ENCODE measurements around the gene ITGA7.

ITGA7 gene, protein sequence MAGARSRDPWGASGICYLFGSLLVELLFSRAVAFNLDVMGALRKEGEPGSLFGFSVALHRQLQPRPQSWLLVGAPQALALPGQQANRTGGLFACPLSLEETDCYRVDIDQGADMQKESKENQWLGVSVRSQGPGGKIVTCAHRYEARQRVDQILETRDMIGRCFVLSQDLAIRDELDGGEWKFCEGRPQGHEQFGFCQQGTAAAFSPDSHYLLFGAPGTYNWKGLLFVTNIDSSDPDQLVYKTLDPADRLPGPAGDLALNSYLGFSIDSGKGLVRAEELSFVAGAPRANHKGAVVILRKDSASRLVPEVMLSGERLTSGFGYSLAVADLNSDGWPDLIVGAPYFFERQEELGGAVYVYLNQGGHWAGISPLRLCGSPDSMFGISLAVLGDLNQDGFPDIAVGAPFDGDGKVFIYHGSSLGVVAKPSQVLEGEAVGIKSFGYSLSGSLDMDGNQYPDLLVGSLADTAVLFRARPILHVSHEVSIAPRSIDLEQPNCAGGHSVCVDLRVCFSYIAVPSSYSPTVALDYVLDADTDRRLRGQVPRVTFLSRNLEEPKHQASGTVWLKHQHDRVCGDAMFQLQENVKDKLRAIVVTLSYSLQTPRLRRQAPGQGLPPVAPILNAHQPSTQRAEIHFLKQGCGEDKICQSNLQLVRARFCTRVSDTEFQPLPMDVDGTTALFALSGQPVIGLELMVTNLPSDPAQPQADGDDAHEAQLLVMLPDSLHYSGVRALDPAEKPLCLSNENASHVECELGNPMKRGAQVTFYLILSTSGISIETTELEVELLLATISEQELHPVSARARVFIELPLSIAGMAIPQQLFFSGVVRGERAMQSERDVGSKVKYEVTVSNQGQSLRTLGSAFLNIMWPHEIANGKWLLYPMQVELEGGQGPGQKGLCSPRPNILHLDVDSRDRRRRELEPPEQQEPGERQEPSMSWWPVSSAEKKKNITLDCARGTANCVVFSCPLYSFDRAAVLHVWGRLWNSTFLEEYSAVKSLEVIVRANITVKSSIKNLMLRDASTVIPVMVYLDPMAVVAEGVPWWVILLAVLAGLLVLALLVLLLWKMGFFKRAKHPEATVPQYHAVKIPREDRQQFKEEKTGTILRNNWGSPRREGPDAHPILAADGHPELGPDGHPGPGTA

DNA sequence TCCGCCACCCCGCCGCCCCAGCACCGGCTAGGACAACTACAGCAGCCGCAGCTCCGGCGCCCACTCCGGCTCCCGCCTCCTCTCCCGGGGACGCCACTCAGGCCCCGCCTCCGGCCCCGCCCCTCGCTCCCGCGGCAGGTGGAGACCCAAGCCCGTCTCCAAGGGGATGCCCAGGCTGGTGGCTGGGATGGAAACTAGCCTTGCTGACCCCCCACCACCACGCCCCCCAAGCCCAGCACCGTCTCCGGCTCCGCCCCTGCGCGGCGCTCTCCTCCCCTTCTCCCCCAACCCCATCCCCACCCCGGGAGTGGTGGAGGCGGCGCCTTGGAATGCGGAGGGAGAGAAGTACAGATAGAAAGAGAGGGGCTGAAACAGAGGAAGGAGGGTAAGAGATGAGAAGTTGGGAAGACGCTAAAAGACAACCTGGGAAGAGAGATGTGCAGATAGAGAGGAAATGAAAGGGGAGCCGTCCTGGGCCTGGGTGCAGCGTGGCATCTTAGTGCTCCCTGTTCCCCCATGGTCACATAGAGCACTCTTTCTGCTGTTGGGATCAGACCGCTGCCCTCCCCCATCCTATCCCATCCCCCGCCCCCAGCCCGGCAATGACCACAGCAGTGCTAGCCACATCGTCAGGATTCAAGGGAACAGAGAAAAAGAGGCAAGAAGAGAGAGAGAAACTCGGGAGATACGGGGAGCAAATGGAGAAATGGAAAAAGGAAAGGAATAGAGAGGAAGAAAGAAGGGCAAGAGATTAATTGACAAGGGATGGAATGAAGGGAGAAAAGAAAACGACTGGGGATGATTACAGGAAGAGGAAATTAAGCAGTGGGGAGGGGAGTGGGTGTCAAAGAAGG, at the start of gene ITGA7:
Gene ITGA7 (minus strand): TSS at position 64 of the 854 bp plus-strand sequence. CDS start 222 bp downstream, outside the sequence.
- no peak for DNase-seq

DNA sequence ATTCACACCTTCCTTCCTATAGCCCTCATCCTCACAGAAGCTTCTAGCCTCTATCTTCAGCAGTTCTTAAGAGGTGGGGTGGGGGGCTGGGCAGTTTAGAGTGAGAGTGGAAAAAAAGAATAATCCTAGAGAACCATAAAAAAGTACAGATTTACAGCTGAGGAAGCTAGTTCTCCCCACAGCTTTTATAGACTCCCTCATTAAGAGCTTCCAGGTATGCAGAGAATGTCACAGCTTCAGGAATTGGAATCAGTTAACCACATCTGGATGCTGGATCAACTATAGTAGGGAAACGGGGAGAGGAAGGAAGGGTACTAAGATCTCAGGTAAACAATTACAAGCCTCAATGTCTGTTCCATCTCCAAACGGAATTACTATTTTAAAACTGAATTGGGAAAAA, 47.5 kb upstream of the ITGA7 start:
- DNase-seq: no peak

DNA sequence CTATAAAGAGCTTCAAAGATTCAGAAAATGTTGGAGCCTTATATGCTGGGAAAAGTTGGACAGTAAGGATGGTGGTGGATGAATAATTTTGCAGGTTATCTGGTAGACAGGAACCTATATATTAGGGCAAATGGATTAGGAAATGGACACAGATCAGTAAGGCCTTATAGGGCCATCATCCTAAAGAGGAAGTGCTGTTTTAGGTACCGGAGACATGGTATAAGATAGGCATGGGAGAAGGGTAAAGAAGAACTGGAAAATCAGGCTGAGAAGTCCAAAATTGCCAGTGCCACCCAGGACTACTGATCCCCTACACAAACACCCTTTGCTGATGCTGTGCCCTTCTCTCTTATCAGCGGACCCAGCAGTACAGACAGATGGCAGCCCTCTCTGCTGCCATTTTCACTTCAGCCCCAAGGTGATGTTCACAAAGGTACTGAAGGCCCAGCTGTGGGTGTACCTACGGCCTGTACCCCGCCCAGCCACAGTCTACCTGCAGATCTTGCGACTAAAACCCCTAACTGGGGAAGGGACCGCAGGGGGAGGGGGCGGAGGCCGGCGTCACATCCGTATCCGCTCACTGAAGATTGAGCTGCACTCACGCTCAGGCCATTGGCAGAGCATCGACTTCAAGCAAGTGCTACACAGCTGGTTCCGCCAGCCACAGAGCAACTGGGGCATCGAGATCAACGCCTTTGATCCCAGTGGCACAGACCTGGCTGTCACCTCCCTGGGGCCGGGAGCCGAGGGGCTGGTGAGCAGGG, 40.7 kb upstream of the ITGA7 start:
- no peak for DNase-seq

DNA sequence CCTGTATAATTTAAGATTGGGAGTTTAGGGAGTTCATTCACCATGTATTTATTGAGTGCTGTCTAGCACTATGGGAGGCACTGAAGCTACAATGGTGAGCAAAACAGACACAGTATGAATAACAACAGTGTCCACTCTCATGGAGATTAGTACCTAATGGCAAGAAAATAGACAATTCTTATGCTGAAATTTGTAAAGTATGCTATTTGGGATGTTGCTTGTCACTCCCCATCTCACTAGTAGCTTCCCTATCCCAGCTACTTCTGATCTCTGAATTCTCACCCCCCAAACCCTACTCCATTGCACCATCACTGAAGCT, 39.2 kb upstream of the ITGA7 start:
- DNase-seq: no peak

DNA sequence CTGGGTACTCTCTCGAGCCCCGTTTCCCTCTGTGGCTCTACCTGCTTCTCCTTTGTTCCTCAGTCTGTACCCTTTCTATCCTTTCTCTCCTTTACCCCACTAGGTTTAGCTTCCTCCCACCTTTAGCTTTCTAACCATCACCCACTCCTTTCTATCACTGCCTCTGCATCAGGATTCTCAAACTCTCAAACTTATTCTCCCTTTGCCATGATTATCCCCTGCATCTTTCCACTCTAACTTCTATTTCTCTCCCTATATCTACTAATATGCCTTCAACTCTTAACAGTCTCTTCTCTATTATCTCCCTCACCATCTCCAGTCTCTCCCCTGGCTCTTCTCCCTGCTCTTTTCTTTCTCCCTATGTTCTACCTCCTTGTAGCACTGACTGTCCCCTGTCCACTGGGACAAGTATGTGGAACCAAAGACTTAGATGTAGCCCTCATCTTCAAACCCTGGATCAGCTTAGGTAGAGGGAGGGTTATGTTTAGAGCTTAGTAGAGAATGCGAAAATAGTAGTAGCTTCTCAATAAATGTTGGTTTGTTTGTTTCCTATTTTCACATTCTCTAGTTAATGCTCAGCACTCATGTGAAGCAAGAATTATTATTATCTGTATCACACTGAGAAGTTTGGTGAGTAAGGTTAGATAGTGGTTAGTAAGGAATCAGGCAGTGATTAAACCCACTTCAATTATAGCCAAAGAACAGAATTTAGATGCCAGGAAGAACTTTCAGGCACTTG, 38.6 kb upstream of the ITGA7 start:
- DNase-seq: no peak

DNA sequence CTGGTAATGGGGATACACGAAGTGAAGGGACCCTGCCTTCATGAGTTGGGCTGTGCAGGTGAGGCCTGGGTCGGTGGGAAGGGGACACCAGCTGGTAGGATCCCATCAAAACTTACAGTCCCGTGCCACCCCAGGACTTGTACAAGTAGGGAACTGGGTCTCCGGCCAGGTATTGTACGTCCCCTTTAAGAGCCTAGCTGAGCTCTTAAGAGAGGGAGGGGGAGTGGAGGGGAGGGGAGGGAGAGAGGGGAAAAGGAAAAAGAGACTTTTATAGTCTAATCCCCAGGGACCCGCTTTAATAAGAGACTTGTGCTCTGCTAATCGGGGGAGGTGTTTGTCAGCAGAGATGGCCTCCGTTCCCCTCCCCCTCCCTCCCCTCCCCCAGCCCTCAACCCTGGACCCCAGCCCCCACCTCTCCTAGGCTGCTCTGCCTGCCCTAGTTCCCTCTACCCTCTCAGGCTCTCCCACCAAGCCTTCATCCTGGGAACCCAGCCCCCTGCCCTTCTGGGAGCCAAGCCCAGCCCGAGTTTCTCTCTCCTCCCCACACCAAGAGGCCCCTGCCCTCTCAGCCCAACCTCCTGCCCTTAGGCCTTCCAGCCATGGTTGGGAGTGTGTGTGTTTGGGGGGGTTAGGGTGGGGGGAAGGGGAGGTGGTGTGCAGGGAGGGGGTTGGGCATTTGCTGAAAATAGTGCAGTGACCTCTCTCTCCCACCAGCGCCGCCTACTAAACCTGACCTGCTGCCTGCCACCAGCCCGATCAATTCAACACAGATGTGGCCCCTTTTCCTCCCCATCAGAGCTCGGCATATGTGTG, 37.9 kb upstream of the ITGA7 start:
- no peak for DNase-seq

DNA sequence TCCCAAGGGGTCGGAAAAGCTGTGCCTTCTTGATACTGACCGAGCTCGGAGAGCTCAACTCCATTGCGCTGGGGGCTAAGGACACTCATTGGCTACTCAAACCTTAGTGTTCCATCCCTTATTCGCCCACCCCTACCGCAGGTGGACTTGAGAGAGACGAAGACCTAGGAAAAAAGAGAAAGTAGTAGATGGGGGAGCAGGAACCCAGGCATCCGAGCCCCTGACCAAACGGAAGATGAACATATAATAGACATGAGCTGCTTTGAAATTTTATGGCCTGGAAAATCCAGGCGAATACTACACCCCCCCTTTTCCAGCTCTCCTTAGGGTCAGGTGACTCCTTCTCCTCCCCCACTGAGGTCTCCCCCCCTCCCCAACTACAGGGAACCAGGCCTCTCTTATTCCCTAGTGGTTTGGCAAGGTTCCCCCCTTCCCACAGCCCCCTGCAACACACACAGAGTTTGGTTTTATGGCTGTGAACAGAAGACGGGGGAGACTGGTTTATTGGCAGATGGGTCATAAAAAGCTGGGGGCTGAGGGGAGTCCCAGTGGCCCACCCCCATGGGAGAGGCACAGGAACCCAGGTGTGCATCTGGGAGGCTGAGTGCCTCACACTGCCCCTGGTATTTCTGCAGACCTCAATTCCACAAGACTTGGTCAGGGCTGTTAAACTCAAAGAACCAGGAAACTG, 36.8 kb upstream of the ITGA7 start:
- DNase-seq: no peak

DNA sequence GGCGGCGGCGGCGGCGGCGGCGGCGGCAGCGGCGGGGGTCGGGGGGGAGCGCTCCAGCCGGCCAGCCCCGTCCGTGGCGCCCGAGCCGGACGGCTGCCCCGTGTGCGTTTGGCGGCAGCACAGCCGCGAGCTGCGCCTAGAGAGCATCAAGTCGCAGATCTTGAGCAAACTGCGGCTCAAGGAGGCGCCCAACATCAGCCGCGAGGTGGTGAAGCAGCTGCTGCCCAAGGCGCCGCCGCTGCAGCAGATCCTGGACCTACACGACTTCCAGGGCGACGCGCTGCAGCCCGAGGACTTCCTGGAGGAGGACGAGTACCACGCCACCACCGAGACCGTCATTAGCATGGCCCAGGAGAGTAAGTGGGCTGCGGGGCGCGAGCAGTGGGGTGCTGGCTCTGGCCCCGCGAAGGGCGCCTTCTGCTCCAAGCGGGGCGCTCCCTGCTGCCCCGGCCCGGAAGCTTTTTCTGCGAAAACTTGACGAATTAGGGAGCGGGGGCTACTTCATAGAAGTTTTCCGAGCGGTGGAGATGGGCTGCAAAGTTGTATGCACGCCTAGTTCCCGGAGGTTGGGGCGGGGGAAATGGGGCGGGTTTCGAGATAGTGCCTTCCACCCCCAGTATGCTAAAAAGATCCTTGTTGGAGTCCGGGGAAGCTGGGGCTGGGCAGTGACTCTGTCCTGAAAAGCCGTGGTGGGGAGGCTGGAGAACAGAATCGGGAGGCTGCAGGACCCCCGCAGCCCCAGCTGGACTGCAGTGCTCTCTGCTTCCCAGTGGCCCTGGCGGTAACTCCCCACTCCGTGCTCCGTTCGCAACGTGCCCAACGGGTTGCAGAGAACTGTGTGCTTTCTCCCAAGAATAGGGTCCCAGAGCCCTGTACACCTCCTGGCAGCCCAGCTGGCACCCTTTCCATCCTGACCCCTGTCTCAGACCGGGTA, 36.0 kb upstream of the ITGA7 start:
- DNase-seq: peak; percentile 64

DNA sequence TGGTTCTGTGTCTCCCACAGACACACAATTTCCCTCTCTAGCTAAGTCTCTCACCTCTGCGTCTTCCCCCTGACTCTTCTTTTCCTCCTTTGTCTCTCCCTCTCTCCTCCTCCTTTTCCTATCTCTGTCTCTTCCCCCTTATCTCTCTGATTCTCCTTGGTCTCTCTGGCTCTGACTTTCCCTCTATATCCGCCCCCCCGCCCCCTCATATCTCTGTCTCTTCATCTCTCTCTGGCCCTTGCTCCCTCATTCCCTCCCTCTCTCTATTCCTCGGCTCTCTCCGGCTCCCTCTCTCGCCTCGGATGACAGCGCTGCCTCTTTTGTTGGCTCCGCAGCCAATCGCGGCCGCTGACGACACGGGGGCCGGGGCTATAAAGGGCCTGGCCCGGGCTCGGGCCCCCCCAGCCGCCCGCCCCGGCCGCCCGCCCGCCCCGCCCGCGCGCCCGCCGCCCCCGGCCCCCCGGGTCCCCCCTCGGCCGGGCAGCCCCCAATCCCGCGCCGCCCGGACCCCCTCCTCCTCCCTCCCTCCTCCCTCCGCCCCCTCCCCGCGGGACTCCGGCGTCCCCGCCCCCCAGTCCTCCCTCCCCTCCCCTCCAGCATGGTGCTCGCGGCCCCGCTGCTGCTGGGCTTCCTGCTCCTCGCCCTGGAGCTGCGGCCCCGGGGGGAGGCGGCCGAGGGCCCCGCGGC, 35.2 kb upstream of the ITGA7 start, which contains the start of gene GDF11:
Gene GDF11 (plus strand): TSS at position 404 of the 687 bp plus-strand sequence. CDS start 195 bp downstream, at position 599.
- DNase-seq: peak; percentile 51

DNA sequence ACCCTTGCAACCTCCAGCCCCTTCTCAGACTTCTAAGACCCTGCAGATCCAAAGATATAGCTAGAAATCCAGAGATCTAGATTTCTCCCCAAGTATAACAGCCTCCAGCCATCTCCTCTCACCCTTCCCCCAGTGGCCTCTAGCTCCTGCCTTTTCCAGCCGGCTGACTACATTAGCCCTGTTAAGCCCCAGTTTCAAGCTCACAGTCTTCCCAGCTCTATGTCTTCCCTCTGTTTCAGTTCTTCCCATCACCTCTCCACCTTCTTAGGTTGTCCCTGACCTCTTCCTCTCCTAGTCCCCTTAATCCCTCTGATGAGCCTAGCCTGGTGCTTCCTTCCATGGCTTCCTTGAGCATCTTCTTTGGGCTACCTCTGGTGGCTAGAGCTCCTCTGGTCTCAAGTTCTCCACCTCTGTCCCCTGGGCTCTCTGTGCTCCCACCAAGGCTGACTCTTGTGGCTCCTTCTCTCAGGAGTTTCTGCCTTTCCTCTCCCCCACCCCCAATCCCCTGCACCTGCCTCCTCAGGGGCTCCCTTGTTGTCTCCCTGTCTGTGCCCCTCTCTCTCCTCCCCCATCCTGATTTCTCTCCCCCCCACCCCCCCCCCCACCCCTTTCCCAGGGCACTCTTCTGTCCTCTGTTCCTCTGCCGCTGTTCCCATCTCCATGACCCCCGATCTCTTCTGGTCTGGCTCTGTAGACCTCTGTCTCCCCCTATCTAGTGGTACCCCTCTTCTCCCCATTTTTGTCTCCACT, 34.4 kb upstream of the ITGA7 start:
- no peak for DNase-seq

DNA sequence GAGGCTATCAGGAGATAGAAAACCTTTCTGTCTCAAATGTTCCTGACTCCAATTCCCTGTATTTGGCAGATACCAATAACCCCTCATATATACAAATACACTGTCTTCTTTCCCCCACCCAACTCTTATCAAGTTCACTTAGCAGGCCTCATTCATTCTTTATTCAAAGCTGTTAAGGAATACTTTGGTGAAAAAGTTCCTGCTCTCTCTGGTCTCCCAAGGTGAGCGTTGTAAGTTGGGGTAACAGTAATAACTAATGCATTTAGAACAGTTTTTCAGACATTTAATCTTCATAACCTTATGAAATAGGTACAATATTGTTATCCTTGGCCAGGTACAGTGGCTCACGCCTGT, 31.3 kb upstream of the ITGA7 start:
- no peak for DNase-seq

DNA sequence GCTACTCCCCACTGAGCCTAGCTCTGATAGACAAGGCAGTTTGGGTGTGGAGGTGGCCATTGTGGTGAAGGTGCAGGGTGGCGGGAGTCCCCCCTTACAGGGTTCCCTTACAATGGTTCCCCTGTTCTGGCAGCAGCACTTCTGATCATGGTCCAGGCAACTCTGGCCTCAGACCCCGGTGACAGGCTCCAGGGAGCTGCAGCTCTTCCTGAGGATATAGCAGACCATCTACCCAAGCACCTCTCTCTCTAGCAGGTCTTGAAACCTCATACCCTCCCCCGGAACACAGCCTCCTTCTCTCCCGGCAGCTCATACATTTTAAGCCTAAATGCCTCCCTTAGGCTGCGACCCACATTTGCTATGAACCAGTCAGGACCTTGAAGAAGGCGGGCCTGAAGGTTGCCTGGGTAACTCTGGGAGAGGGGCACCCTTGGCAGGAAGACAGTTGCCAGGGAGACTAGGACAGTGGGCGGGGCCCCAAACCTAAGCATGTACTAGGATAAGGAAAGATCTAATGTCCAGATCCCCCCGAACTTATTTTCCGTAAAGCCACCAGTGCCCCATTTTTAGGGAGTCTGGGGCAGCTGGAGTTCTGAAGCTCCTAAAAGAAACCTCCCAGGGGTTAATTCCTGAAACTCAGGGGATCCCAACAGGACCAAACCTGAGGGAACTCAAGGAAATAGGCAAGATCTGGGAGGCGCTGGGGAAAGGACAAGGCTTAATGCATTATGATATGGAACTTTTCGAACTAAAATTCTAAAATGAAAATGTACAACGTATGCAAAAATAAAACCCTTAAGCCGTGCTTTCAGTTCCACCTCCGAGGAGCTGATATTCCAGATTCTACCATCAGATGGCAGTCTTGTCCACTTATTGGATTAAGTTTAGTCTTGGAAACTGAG, 30.7 kb upstream of the ITGA7 start:
- peak; percentile 96 for DNase-seq

DNA sequence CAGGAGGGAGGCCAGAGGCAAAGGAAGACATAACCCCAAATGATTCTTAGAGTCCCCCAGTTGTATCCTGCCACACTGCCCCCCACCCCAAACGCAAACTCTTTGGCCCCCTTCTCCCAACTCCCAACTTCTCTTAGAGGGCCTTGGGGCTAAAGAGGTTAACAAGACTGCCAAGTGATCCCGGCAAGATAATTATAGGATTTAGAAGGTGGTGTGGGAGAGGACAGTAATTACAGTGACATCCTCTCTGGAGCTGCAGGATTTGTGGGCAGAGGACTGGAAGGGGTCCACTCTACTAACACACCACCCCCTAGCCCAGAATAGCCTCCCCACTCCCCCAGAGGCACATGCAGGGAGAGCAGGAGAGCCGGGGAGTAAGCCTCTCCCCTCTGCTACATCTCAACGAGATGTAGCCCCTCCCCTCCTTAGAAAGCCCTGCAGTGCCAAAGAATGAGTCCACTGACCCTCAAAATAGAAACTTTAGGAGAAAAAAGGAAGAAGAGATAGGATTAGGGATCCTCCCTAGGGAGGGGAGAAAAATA, 29.9 kb upstream of the ITGA7 start:
- DNase-seq: no peak

DNA sequence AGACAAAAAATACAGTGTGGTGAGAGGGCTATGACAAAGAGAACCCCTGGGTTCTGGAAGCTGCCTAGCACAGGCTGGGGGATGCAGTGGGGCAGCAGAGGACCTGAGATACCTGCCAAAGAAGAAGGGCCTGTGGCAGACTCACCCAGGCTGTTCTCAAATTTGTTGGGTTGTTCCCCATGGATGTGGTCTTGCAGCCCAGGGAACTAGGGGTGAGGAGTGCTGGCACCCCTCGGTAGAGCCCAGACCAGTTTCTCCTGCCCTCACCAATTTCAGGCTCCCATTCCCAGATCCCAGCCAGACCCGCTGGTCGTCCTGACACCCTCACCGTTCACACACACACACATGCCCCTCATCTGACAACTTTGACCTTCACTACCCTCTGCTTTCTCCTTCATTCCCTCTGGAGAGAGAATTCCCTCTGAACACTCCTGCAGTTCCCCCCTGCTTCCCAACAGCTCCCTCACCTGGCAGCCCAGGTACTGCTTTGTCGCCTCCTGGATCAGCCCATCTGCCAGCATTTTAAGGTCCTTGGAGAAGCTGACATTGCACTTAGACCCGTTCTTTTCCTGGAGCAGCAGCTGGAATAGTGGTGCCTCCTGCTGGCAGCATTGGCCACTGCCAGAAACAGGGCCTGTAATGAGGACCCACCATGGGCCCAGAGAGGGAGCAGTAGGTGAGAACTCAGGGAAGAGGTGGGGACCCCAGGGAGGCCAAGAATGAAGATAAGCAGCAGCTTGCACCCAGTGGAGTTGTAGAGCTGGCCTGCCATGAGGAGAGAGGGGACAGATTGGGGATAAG, 29.3 kb upstream of the ITGA7 start:
- DNase-seq: peak; percentile 73

DNA sequence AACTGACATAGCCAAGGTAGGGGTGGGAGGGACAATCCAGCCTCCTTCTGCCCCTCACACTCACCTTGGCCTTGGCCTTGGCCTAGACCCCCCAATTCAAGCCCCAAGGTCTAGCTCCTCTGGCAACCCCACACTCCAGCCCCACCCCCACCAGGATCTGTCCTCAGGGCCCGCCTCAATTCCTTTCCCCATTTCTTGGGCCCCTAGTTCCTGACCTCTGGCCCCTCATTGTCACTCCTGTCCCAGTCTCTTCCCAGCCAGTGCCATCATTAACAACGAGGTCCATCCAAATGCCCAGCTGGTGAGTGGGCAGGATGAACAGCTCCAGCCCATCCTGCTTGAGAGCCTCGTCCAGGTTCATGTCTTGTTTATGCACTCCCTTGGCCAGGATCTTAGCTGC, 28.4 kb upstream of the ITGA7 start:
- no peak for DNase-seq
